Activated T-helper 17 cell treated with anti-CD3 and anti-CD28 coated beads, Interleukin-2, amount 50 U/mL, for 72 hours (primary cell): Measurements from ENCODE around the gene UAP1L1. TPM values are rescaled to one million over a fixed set of nuclear protein-coding genes. Genes with fewer than 3 reads are reported as not detected.
A peak's percentile ranks its signal among the peaks of the same experiment; 100 is the strongest.

ENCODE experiments used
- ATAC-seq: fragments of 150-1000 bp; cut with Tn5 transposase; replicated peaks from 2 replicates; pipeline ENCODE4 v1.10.0; 2021; ENCODE audit warnings: mild to moderate bottlenecking, moderate library complexity
- H3K27ac Mint-ChIP-seq: one replicate; pipeline ENCODE4 v1.8.0; 2022; ENCODE audit warnings: mixed read lengths
- H3K27me3 Mint-ChIP-seq: one replicate; pipeline ENCODE4 v1.8.0; 2022; ENCODE audit warnings: mixed read lengths
- H3K36me3 Mint-ChIP-seq: one replicate; pipeline ENCODE4 v1.8.0; 2022; ENCODE audit warnings: low read depth, mild to moderate bottlenecking, mixed read lengths
- H3K4me1 Mint-ChIP-seq: one replicate; pipeline ENCODE4 v1.8.0; 2022; ENCODE audit warnings: mixed read lengths
- H3K4me3 Mint-ChIP-seq: one replicate; pipeline ENCODE4 v1.8.0; 2022; ENCODE audit warnings: mild to moderate bottlenecking, mixed read lengths
- H3K9me3 Mint-ChIP-seq: one replicate; pipeline ENCODE4 v1.8.0; 2022; ENCODE audit warnings: mixed read lengths
- total RNA-seq, 2 donors: library from RNA; stranded (reverse); gene quantifications; one replicate each; pipeline ENCODE4 v1.2.3, GENCODE V29; 2022

The UAP1L1 gene
- total RNA-seq, 2 donors from 2014 or later, result 27.9 to 33.0 TPM

- no peaks in the 10 kb centered on the region for H3K9me3 Mint-ChIP-seq
- H3K36me3 Mint-ChIP-seq, result peaks cover 3% of the 10 kb centered on the region
- ATAC-seq, result peak; percentile 25
- H3K4me1 Mint-ChIP-seq, result no peaks in the 10 kb centered on the region
- H3K27ac Mint-ChIP-seq, result no peak overlapping the region
- peaks cover 8% of the 10 kb centered on the region for H3K27me3 Mint-ChIP-seq
- no peak overlapping the region for H3K4me3 Mint-ChIP-seq
These were observed 27.5 kb upstream of the UAP1L1 start for GRCh38 chr9:137049544-137050449.

GRCh38 chr9:137050570-137050969 is 26.7 kb upstream of the UAP1L1 start:
- Mint-ChIP-seq H3K4me3 (no peak overlapping the region), H3K36me3 (no peaks in the 10 kb centered on the region), H3K9me3 (no peaks in the 10 kb centered on the region), H3K4me1 (no peaks in the 10 kb centered on the region), H3K27ac (no peak overlapping the region), H3K27me3 (peaks cover 8% of the 10 kb centered on the region)
- ATAC-seq, result no peak

GRCh38 chr9:137051145-137051724 is 26.1 kb upstream of the UAP1L1 start:
- no peaks in the 10 kb centered on the region for H3K4me1 Mint-ChIP-seq
- H3K4me3 Mint-ChIP-seq, result no peak overlapping the region
- H3K9me3 Mint-ChIP-seq, result no peaks in the 10 kb centered on the region
- H3K27ac Mint-ChIP-seq, result no peak overlapping the region
- H3K27me3 Mint-ChIP-seq, result peaks cover 8% of the 10 kb centered on the region
- ATAC-seq, result no peak
- H3K36me3 Mint-ChIP-seq, result no peaks in the 10 kb centered on the region

GRCh38 chr9:137052293-137052692 is 25.0 kb upstream of the UAP1L1 start:
- Mint-ChIP-seq H3K9me3 (no peaks in the 10 kb centered on the region), H3K4me1 (no peaks in the 10 kb centered on the region), H3K36me3 (no peaks in the 10 kb centered on the region), H3K4me3 (no peak overlapping the region), H3K27me3 (peaks cover 8% of the 10 kb centered on the region), H3K27ac (no peak overlapping the region)
- ATAC-seq, result no peak

- Mint-ChIP-seq H3K27me3 (peaks cover 8% of the 10 kb centered on the region), H3K36me3 (no peaks in the 10 kb centered on the region), H3K4me3 (no peak overlapping the region), H3K27ac (no peak overlapping the region), H3K4me1 (no peaks in the 10 kb centered on the region), H3K9me3 (no peaks in the 10 kb centered on the region)
- ATAC-seq, result peak; percentile 49
These were observed 24.0 kb upstream of the UAP1L1 start for GRCh38 chr9:137052998-137053943.

- no peaks in the 10 kb centered on the region for H3K36me3 Mint-ChIP-seq
- H3K4me1 Mint-ChIP-seq, result no peaks in the 10 kb centered on the region
- ATAC-seq, result peak; percentile 72
- H3K9me3 Mint-ChIP-seq, result no peaks in the 10 kb centered on the region
- H3K27me3 Mint-ChIP-seq, result peaks cover 8% of the 10 kb centered on the region
- no peak within 1 kb of the TSS for H3K4me3 Mint-ChIP-seq
- no peak within 1 kb of the TSS for H3K27ac Mint-ChIP-seq
These were observed 23.1 kb upstream of the UAP1L1 start, which contains the start of gene ENTPD2 for GRCh38 chr9:137053944-137054931. Gene ENTPD2, minus strand, starts transcription at chr9:137054061. Its CDS starts 64 bp downstream, at chr9:137053997.

- Mint-ChIP-seq H3K9me3 (no peaks in the 10 kb centered on the region), H3K4me1 (no peaks in the 10 kb centered on the region), H3K27me3 (peaks cover 2% of the 10 kb centered on the region), H3K4me3 (no peak overlapping the region), H3K27ac (no peak overlapping the region), H3K36me3 (no peaks in the 10 kb centered on the region)
- no peak for ATAC-seq
These were observed 22.4 kb upstream of the UAP1L1 start for GRCh38 chr9:137054932-137055384.

GRCh38 chr9:137055385-137056364 is 21.6 kb upstream of the UAP1L1 start:
- H3K4me1 Mint-ChIP-seq, result no peaks in the 10 kb centered on the region
- H3K4me3 Mint-ChIP-seq, result no peak overlapping the region
- ATAC-seq, result no peak
- no peaks in the 10 kb centered on the region for H3K27me3 Mint-ChIP-seq
- no peak overlapping the region for H3K27ac Mint-ChIP-seq
- no peaks in the 10 kb centered on the region for H3K36me3 Mint-ChIP-seq
- no peaks in the 10 kb centered on the region for H3K9me3 Mint-ChIP-seq

- Mint-ChIP-seq H3K9me3 (no peaks in the 10 kb centered on the region), H3K4me3 (no peak overlapping the region), H3K36me3 (no peaks in the 10 kb centered on the region), H3K27me3 (no peaks in the 10 kb centered on the region), H3K4me1 (no peaks in the 10 kb centered on the region), H3K27ac (no peak overlapping the region)
- no peak for ATAC-seq
These were observed 20.4 kb upstream of the UAP1L1 start for GRCh38 chr9:137056739-137057415.

GRCh38 chr9:137057545-137057944 is 19.8 kb upstream of the UAP1L1 start:
- Mint-ChIP-seq H3K27ac (no peak overlapping the region), H3K27me3 (no peaks in the 10 kb centered on the region), H3K4me3 (no peak overlapping the region), H3K9me3 (no peaks in the 10 kb centered on the region), H3K36me3 (no peaks in the 10 kb centered on the region), H3K4me1 (no peaks in the 10 kb centered on the region)
- ATAC-seq, result no peak

GRCh38 chr9:137058521-137059234 is 18.6 kb upstream of the UAP1L1 start:
- Mint-ChIP-seq H3K27ac (no peak overlapping the region), H3K4me3 (no peak overlapping the region), H3K9me3 (no peaks in the 10 kb centered on the region), H3K27me3 (no peaks in the 10 kb centered on the region), H3K36me3 (no peaks in the 10 kb centered on the region), H3K4me1 (no peaks in the 10 kb centered on the region)
- ATAC-seq, result no peak

GRCh38 chr9:137062384-137062783 is 14.9 kb upstream of the UAP1L1 start:
- no peaks in the 10 kb centered on the region for H3K36me3 Mint-ChIP-seq
- H3K9me3 Mint-ChIP-seq, result no peaks in the 10 kb centered on the region
- no peaks in the 10 kb centered on the region for H3K4me1 Mint-ChIP-seq
- no peaks in the 10 kb centered on the region for H3K27me3 Mint-ChIP-seq
- ATAC-seq, result no peak
- H3K4me3 Mint-ChIP-seq, result no peak overlapping the region
- no peak overlapping the region for H3K27ac Mint-ChIP-seq
